NCI-H1417 (cell line): ENCODE results near the gene COPG2.
"Not testable (repeated sequence)": the region's sequence is repeated elsewhere in the genome, so short reads cannot be mapped to it uniquely, and the experiment has no call there.

Experiments used
- DNase-seq, 3 experiments: peaks; one replicate each; lab custom pipeline; 2025; lab: John Stamatoyannopoulos, UW

Gene COPG2

GRCh38 chr7:130566168-130566897, 102.2 kb downstream of the COPG2 start:
- DNase-seq: no peak

- peak in 2 of 3 experiments; percentile 35 to 45 for DNase-seq
Measured at GRCh38 chr7:130560972-130561371, 107.6 kb downstream of the COPG2 start.

GRCh38 chr7:130559184-130559583, 109.4 kb downstream of the COPG2 start:
- no peak for DNase-seq

GRCh38 chr7:130554481-130554880, 114.1 kb downstream of the COPG2 start:
- peak in 1 of 3 experiments; percentile 9 for DNase-seq

- DNase-seq: no peak
Measured at GRCh38 chr7:130553398-130554029, 115.0 kb downstream of the COPG2 start.

GRCh38 chr7:130544356-130544755, 124.2 kb downstream of the COPG2 start:
- DNase-seq: no peak

- DNase-seq: peak in 1 of 3 experiments; percentile 44
Measured at GRCh38 chr7:130543487-130544010, 125.0 kb downstream of the COPG2 start.

GRCh38 chr7:130542297-130542696, 126.3 kb downstream of the COPG2 start:
- DNase-seq: not testable (repeated sequence)

- not testable (repeated sequence) for DNase-seq
Measured at GRCh38 chr7:130541287-130541686, 127.3 kb downstream of the COPG2 start.

GRCh38 chr7:130537894-130538293, 130.7 kb downstream of the COPG2 start:
- DNase-seq: not testable (repeated sequence)

GRCh38 chr7:130529417-130529816, 139.1 kb downstream of the COPG2 start:
- no peak for DNase-seq

GRCh38 chr7:130527752-130528355, 140.7 kb downstream of the COPG2 start:
- DNase-seq: not testable (repeated sequence)

GRCh38 chr7:130524628-130525027, 143.9 kb downstream of the COPG2 start:
- no peak for DNase-seq

GRCh38 chr7:130523519-130524125, 144.9 kb downstream of the COPG2 start:
- DNase-seq: not testable (repeated sequence)

GRCh38 chr7:130521258-130521951, 147.1 kb downstream of the COPG2 start:
- DNase-seq: peak in 1 of 3 experiments; percentile 33

- no peak for DNase-seq
Measured at GRCh38 chr7:130515315-130516040, 153.1 kb downstream of the COPG2 start.

GRCh38 chr7:130513447-130513846, 155.1 kb downstream of the COPG2 start:
- DNase-seq: no peak

GRCh38 chr7:130512038-130512437, 156.5 kb downstream of the COPG2 start:
- not testable (repeated sequence) for DNase-seq

- DNase-seq: no peak
Measured at GRCh38 chr7:130506358-130506757, 162.2 kb downstream of the COPG2 start.

GRCh38 chr7:130505753-130506152, 162.8 kb downstream of the COPG2 start:
- no peak for DNase-seq

GRCh38 chr7:130500910-130501309, 167.6 kb downstream of the COPG2 start:
- no peak for DNase-seq
